ENCODE measurements around the gene ESYT2.

The ESYT2 gene

DNA sequence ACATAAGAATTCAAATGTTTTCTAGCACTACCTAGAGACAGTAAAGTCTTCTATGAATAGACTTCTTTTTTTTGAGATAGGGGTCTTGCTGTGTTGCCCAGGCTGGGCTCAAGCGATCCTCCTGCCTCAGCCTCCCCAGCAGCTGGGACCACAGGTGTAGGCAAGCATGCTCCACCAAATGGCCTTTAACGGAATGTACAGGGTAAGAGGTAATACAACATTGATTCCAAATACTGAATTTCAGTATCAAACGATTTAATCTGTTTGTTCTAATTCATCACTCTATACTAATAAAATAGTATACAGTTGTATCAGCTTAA lies 68.9 kb downstream of the ESYT2 start:
- no peak for DNase-seq

DNA sequence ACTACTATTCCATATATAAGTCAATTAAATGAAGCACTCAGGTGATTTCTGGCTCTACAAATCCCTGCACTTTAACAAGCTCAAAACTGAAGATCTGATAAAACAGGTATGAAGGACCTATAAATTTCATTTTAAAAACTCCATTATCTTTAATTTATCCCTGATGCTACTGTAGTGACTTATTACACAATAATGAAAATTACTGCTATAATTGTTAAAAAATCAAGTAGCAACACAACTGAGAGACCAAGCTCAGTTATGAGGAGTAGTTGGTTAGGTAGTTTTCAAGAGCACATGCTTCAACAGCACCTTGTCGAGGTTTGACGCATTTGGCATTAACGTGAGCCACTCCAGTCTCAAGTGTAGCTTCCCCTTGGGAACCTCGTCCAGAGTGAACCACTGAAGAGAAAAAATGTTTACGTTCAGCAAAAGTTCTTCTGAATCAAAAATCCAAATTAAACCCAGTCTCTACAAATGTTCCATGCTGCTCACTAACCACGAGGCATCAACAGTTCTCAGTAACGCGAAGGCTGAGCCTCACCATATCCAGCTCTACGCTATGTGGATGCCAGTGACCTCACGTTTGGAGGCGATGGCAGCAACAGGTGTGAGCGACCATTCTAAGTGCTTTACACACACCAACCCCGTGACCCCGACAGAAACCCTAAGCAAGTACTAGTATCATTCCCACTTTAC lies 69.4 kb downstream of the ESYT2 start:
- no peak for DNase-seq

DNA sequence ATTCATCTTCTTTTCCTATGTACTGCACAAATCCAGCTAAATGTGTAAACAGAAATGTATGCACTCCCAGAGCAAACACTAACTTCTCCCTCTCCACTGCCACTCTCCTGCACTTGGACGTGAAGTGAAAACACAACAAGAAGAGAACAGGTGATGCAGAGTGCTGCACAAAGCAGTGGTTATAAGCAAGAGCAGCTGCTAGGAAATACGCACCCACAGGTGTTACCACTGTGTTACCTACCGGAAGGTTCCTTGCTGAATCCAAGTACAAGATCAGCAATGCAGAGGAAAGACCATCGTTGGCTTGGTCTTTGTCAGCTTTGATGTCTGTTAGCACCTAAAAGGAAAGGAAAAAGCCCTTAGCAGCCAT lies 70.1 kb downstream of the ESYT2 start:
- no peak for DNase-seq

DNA sequence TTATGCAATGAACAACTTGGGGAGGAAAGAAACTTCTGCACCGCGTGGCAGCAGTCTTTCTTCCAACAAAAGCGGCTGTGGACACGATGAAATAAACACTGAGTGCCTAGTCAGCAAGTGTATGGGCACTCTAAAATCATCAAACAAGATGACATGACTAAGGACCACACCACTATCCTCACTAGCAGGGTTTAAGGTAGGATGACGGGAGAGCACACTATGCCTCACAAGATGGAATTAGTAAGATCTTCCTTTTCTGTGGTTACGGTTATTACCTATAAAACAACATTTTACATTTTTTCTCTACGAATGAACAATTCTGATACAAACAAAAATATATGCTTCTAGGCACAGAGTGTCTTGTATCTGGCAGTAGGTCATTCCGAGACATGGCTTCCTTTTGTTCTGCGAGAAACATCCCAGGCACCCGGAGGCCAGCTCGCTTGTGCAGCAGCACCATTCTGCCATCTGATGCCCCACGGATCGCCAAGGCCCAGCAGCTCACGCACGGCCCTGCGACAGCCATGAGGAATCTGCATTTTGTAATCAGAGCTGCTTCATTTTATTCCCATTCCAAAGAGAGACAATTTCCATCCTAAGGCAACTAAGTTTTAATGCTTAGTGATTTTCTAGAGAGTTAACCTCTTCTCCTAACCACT lies 70.6 kb downstream of the ESYT2 start:
- DNase-seq: no peak

DNA sequence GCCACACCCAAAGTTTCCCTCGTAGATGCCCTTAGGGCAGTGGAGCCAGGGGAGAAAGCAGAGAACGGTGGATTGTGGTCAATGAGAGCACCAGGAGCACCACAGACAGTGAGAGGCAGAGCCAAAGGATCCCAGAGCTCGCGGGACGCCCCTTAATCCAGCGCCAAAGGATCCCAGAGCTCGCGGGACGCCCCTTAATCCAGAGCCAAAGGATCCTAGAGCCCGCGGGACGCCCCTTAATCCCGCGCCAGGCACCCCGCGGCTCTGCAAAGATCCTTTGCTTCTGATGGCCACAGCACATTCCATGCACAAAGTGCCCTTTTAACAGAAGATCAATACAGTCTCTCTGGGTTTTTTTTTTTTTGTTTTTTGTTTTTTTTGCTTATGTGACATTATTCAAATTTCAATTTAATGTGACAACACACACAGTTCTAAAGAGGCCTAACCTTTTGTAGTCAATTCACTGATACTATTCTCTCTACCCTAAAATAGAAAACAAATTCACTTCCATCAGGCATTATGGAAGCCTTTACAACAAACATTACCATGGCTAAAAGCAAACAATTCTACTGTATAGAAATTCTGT lies 71.8 kb downstream of the ESYT2 start:
- DNase-seq: no peak

DNA sequence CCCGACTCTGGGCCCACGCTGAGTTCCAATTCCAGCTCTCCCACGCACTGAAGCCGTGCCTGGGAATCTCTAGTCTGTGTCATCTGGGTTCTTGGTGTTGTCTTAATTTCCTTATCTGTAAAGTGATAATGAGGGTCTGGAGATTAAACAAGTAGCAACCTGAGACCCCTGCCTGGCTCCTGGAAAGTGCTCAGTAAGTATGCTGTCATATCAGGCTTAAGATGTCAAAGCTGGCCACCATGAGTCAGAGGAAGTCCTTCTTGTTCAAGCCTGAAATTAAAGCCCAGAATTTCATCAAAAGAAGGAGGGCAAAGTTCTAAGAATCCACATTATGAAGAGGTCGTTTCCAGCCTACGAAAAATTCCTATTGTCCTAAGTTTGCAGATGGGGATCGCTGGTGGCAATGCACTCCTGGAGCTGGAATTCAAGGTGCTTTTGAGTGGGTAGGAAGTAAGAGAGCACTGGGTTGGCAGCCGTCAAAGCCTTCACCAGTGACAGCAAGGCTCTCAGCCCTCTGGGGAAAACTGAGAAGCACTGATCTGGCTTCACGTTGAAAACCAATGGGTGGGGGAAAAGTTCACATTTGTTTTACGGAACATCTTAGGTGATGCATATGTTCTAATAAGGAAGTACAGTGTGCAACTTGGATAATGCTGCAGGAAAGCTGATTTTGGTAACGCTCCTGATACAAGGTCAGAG lies 74.4 kb downstream of the ESYT2 start:
- no peak for DNase-seq

DNA sequence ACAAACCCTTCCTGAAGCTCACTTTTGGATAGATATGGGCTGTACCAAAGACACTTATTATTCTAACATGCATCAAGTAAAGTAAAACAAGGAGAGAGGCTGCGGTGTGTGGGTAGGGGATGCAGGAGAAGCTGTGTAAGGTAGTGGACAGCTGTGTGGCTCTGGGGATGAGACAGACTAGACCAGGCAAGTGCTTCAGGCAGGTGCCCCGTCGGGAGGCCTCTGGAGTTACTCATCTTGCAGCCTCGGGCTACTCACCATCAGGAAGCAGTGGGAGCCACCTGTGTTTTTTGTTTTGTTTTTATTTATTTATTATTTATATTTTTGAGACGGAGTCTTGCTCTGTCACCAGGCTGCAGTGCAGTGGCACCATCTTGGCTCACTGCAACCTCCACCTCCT lies 75.4 kb downstream of the ESYT2 start:
- no peak for DNase-seq

DNA sequence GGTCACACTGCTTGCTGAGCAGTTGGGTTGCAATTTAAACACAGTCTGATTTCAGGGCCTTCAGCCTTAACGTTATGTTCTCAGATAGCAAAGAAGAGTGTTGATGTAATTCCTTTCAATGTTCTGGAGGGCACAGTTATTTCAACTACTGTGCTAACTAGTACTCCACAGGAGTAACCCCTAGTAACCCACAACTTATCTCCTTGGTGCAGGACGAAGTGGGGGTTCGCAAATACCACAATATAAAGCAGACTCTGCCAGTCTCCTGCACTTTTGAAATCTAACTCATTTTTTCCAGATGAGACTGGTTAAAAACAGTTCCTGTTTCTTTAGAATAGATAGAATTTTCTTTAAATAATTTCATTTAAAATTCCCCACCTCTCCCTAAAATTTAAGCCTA lies 77.6 kb downstream of the ESYT2 start:
- peak; percentile 50 for DNase-seq

DNA sequence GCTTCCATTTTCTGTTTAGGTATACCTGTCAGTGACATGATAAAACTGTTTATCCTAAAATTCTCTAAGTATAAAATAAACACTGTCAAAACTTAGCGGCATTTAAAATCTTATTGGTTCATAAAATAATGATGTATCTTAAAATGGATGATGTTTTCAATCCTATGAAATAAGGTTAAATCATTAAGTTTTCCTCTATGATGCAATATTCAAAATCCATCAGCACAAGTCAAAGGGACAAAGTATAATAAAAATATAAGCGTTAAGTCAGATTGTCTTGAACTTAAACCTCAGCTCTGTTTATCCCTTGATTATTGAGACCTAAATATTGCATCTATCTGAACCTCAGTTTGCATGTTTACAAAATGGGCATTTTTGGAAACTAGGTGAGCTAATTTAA lies 78.1 kb downstream of the ESYT2 start:
- DNase-seq: no peak

DNA sequence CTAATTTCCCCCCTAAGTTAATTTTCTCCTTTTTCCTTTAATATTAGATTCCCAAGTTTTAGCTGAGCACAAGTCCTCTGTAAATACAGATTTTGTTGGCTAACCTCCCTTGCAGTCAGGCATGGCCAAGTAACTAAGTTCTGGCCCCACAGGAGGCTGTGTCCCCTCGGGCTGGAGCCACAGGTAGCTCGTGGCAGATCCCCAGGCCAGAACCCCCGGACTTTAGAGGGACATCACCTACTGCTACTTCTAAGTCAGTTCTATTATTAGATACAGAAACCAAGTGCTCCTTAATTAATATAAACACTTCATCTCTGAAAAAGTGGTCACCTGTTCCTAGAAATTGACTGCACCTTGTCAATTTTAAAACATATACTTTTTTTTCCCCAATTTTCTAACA lies 78.6 kb downstream of the ESYT2 start:
- DNase-seq: no peak

DNA sequence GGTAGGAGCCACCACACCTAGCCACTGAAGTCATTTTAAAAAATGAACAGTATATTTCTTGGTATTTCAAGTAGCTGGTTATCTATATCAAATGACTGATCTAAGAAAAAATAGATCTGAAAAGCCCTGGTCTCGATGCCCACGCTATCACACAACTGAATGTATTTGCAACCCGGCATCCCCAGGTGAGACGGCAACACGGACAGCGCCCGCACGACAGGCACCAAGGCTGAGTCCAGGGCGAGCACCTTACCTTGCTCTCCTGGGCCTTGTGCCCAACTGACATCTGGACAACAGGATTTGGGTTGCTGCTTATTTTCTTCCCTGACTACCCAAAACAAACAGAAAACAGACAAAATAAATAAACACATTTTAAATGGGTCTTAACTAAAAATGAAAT lies 79.9 kb downstream of the ESYT2 start:
- no peak for DNase-seq

DNA sequence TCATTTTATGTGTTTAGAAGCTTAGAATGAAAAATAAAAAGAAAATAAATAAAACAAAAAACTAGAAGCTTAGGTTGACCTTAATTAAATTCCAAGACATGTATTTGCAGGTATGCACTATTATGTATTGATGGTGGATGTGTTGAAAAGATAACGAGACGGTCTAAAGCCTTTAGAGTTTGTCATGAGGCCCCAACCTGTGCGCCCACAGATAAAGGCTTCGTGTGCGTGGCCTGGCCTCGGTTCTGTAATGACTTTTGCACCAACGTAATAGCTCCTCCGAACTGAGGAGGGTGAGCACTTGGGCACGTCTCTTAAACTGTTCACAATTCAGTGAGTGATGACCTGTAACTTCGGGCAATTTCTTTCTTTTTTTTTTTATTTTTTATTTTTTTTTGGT lies 81.0 kb downstream of the ESYT2 start:
- no peak for DNase-seq

DNA sequence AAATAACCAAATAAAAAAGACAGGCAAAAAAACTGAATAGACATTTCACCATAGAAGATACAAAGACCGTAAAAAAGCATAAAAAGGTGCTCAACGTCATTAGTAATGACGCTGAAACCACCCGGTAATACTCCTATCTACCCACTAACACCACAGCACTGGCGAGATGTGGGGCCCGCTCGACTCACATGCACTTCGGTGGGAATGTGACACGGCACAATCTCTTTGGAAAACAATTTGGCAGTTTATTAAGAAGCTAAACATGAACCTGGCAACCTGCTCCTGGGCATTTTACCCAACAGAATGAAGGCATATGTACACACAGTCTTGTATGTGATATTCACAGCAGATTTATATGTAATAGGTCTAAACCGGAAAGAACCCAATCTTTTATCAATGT lies 81.9 kb downstream of the ESYT2 start:
- no peak for DNase-seq

DNA sequence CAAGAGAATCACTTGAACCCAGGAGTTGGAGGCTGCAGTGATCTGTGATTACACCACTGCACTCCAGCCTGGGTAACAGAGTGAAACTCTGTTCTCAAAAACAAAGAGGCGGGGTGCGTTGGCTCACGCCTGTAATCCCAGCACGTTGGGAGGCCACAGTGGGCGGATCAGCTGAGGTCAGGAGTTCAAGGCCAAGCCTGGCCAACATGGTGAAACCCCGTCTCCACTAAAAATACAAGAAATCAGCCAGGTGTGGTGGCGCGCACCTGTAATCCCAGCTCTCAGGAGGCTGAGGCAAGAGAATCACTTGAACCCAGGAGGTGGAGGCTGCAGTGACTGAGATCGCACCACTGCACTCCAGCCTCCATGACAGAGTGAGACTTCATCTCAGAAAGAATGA lies 82.4 kb downstream of the ESYT2 start:
- no peak for DNase-seq

DNA sequence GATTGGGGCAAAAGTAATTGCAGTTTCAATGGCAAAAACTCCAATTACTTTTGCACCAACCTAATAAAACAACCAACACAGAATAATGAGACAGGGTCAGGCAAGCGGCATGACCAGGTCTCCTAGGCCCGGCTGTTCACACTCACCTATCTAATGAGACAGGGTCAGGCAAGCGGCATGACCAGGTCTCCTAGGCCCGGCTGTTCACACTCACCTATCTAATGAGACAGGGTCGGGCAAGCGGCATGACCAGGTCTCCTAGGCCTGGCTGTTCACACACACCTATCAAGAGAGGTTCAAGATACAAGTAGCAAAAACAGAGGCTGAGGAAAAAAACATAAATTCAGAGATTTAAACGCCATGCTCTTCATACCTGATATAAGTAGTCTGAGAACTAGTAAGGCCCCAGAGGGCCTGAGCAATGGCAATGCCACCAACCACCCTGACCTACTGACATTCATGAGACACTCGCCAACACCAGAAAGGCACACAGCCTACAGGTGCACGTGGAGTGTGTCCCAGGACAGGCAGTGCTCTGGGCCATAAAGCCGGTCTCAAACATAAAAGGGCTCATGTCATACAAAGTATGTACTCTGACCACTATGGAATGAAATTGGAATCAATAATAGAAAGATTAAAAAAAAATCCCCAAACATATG lies 84.1 kb downstream of the ESYT2 start:
- DNase-seq: no peak

DNA sequence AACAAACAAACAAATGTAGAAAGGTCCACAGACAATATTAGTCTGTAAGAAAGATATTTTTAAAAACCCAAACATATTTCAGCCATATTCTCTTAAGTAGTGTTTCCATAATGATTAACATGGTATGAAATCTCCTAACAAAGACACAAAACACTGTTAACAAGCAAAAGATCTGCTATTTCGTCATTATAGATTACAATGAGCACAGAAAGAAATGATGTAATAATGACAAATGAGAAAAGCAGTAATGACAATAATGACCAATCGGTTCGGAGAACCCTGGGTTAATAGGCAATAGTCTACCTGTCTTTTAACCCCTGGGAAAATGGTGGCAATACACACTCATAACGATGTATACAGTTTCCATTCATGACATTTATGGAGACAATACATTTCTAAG lies 85.2 kb downstream of the ESYT2 start:
- DNase-seq: no peak

DNA sequence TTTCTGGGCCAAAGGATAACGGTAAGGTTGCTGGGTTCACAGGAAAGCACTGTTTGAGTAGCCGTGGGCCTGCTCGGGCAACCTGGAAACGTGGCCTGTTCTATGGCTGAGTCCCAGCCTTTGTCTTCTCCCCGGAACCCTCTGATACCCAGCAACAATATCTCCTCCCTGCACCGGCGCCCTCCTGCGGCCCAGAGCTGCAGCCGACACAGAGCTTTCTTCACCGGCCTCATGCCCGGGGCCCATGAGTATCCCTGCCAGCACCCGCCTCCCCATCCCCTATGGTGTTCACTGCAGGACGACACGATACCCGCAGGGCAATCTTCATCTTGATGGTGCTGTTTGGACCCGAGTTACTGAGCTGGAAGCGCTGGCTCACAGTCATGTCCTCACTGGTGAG lies 86.1 kb downstream of the ESYT2 start:
- DNase-seq: no peak

DNA sequence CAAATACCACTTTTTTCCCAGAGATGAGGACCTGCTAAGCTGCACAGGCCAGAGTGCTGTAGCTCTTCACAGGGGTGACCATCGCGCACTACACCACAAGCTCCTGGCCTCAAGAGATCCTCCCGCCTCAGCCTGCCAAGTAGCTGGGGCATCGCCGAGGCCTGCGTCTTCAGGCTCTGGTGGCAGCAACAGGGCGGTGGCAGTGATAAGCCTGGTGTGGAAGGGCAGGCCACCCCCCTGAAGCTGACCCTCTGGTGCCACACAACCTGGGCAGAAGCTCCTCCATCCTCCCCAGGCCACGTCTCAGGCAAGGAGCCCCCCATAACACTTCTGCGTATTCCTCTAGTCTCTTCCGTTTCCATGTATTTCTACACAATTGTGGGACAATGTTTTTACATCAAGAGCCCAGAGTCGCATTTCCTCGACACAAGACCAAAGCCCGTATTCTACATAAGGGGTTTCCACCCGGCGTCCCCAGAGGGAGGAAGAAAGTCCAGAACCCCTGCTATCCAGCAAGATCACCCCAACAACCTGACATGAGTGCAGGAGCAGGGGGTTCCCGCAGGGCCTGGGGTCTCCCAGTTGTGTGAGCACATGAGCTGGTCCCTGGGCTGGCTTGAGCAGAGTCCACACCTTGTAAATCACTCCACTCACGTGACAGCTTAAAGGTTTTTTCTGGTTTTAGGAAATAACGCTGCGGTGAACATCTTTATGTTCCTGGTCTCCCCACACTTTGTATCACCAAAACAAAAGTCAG lies 87.1 kb downstream of the ESYT2 start:
- DNase-seq: no peak

DNA sequence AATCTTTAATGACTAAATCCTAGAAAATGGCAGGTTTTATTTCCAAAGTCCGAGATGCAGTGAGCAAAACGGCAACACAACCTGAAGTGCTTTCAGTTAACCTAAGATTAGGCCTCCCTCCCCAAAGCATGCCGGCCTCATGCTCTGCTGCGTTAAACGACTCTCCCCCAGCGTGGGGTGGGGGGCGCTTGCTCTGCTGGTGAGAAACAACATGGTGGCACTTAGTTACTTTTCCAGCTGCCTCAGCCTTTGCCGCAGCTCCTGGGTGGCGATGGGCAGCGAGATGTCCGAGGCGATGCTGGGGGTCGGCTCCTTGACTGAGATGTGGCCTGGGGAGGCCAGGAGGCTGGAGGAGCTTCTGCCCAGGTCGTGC lies 88.0 kb downstream of the ESYT2 start:
- no peak for DNase-seq

DNA sequence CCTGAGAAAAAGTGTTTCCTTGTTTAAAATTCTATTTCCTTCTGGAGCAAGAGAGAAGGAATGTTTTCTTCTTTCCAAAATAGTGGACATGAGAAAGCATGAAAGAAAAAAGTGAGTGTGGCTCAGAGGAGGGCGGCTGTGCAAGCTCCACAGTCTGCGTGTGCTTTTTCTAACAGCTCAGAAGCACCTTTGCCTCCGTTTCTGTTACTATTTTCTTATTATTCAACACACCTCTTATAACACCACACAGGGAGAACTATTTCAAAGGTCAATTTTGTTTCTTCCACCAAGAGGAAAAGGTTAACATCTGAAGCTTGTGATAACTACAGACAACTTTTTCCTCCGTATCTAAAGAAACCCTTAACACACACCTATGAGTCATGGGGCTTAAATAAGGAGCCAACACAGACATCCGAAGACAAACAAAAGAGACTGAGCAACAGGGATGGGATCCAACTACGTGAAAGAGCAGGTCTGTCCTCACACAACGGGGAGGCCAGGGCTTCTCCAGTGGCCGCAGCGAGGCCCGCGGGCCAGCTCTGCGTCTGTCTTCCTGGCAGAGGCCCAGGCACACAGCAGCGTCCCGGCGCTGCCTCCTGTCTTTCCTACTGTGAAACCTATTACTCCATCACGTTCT lies 88.5 kb downstream of the ESYT2 start:
- DNase-seq: no peak

DNA sequence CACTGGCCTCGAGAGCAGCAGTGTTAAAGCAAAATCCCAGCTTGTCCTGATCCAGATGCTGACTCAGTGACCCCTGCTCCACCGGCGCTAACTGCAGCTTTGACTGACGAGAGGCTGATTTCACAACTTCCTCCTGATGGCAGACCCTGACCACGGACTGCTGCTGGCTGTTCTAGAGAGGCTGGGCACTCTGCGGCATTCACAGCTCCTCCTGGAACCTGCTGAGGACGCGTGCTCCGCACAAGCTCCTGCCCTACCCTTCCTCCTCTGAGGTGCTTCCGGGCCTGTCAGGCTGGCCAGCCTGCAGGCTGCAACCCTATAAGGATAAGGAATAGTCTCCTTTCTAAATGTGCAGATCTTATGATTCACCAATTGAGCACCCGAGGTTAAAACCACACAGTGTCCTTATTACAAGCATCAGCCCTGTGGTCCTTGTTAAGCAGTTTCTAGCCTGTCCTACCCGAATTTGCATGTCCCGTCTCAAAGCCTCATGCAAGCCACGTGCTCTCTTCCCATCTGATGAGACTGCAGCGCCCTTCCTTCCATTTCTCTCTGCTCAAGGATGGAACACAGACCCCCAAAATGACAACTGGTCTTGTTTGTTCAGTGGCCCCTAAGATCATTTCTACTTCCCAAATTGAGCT lies 89.2 kb downstream of the ESYT2 start:
- peak; percentile 73 for DNase-seq

DNA sequence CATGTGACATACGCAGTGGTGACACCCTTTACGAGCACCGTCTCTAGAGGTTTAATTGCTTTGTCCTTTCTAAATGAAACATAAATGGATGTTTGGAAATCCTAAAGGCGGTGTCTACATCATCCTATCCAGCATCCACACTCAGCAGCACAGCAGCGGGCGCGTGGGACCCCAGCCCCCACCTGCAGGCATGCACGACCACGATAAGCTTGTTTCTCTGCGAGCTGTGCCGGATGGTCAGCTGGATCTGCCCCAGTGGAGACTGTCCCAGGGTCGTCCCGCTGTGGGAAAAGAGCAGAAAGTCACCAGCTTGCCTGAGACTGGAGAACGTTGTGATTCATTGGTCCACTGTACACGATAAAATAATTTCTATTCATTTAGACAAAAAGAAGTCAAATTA lies 90.5 kb downstream of the ESYT2 start:
- DNase-seq: no peak

Data from hematopoietic multipotent progenitor cell treated with erythropoietin and hydrocortisone succinate and interleukin-3 and kit ligand, for 6 days (in vitro differentiated cells).